ENCODE data around the gene GPC1. TPM values are rescaled to one million over a fixed set of nuclear protein-coding genes. Genes with fewer than 3 reads are reported as not detected.

The GPC1 gene
- total RNA-seq, 1 donor from 2014 or later: 14.2 TPM

DNA sequence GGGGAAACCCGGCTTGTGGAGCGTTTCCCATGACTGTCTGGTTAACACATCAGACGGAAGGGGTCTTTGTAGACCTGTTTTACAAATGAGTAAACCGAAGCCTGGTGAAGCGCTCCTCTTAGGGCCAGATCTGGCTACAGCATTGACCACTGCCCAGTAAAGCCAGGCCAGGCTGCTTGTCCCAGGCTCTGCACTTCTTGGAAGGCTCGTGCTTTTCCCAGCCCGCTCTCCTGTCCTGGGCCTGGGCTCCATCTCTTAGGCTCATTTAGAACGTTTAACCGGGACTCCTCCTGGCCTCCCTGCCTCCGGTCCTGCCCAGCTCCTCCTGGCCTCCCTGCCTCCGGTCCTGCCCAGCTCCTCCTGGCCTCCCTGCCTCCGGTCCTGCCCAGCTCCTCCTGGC, 4.8 kb downstream of the GPC1 start:
- no peak overlapping the region for H3K4me2 ChIP-seq
- peaks cover 64% of the 10 kb centered on the region for H3K79me2 ChIP-seq (ENCODE audit: low read depth)
- H3K27ac ChIP-seq: no peak overlapping the region
- no peaks in the 10 kb centered on the region for H3K9me3 ChIP-seq (ENCODE audit: low read depth)
- peaks cover 17% of the 10 kb centered on the region for H3K27me3 ChIP-seq
- no peaks in the 10 kb centered on the region for H3K9me3 Mint-ChIP-seq
- peaks cover 9% of the 10 kb centered on the region for H3K27me3 Mint-ChIP-seq (ENCODE audit: insufficient read depth, low read depth)
- H2AFZ ChIP-seq (replicated peaks): no peak overlapping the region
- no peak for DNase-seq (ENCODE audit: low spot score)
- TF ChIP-seq EZH2 (IDR thresholded peaks at IDR 0.05): no peak
- no peak overlapping the region for H3K4me3 ChIP-seq
- H3K36me3 Mint-ChIP-seq: no peaks in the 10 kb centered on the region
- H3K4me1 Mint-ChIP-seq: peaks cover 10% of the 10 kb centered on the region
- H3K36me3 ChIP-seq: no peaks in the 10 kb centered on the region
- H3K4me1 ChIP-seq: peaks cover 9% of the 10 kb centered on the region
- no peak overlapping the region for H3K4me3 Mint-ChIP-seq
- H4K20me1 ChIP-seq (ENCODE audit: low read depth): peaks cover 75% of the 10 kb centered on the region
- H3K27ac Mint-ChIP-seq: no peak overlapping the region
- no peak overlapping the region for H3K9ac ChIP-seq
- H3F3A ChIP-seq (ENCODE audit: low read depth): no peaks in the 10 kb centered on the region

DNA sequence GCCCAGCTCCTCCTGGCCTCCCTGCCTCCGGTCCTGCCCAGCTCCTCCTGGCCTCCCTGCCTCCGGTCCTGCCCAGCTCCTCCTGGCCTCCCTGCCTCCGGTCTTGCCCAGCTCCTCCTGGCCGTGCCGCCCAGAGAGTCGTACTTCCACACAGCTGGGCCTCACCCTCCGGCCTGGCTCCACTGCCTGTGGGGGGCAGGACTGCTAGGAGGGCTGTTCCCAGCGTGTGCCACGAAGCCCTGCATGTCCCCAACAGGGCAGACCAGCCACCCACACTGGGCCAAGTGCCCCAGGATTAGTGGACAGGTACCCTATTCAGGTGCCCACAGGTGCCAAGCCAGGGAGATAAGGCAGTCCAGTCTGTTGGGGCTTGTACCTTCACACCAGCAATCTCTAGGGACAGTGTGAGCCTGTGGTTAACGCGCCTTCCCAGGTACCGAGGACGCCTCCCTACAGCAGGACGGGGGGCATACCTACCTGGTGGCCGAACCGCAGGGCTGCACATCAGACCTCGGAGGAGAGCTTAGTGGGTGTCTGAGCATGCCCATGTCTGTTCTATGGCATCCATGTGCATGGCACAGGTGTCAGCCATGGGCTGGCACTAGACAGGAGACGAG, 5.3 kb downstream of the GPC1 start:
- H3K4me1 ChIP-seq: peaks cover 9% of the 10 kb centered on the region
- no peaks in the 10 kb centered on the region for H3K9me3 Mint-ChIP-seq
- no peaks in the 10 kb centered on the region for H3K36me3 ChIP-seq

DNA sequence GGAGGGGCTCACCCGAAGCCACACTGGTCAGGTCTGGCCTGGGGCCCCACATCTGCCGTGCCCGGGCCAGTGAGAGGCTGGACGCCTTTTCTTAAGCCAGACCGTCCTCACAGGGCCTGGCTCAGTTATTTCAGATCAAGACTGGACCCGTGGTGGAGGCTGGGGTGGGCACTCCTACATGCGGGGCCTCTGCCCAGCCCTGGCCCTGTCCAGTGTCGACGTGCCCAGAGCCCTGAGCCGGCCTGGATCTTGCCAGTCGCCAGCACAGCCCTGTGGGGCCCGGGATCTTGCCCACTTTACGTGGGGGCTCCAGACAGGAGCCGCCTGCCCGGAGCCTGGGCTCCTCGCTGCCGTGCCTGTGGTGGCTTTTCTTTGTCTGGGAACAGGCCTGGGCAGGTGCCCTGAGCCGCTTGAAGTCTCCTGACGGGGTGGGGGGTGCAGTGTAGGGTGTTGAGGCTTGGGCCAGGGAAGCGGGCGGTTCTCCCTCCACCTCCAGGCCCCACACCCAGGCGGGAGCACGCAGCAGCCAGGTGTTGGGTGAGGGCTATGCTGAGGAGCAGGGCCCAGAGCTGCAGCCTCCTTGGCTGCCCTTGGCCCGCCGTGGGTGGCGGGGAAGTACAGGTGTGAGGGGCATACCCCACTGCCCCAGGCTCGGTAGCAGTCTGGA, 6.0 kb downstream of the GPC1 start:
- Histone ChIP-seq H3K4me1 (peaks cover 7% of the 10 kb centered on the region), H2AFZ (replicated peaks) (no peak overlapping the region), H3K4me2 (no peak overlapping the region), H3K4me3 (no peak overlapping the region), H3K9me3 (ENCODE audit: low read depth) (no peaks in the 10 kb centered on the region), H3K79me2 (ENCODE audit: low read depth) (peaks cover 56% of the 10 kb centered on the region), H3F3A (ENCODE audit: low read depth) (no peaks in the 10 kb centered on the region), H3K9ac (no peak overlapping the region), H3K27ac (no peak overlapping the region), H4K20me1 (ENCODE audit: low read depth) (peaks cover 85% of the 10 kb centered on the region), H3K27me3 (peaks cover 13% of the 10 kb centered on the region), H3K36me3 (no peaks in the 10 kb centered on the region)
- Mint-ChIP-seq H3K36me3 (peaks cover 2% of the 10 kb centered on the region), H3K27ac (no peak overlapping the region), H3K27me3 (ENCODE audit: insufficient read depth, low read depth) (peaks cover 9% of the 10 kb centered on the region), H3K4me1 (peaks cover 10% of the 10 kb centered on the region), H3K9me3 (no peaks in the 10 kb centered on the region), H3K4me3 (no peak overlapping the region)
- no peak for DNase-seq (ENCODE audit: low spot score)
- TF ChIP-seq, protein P1, sequence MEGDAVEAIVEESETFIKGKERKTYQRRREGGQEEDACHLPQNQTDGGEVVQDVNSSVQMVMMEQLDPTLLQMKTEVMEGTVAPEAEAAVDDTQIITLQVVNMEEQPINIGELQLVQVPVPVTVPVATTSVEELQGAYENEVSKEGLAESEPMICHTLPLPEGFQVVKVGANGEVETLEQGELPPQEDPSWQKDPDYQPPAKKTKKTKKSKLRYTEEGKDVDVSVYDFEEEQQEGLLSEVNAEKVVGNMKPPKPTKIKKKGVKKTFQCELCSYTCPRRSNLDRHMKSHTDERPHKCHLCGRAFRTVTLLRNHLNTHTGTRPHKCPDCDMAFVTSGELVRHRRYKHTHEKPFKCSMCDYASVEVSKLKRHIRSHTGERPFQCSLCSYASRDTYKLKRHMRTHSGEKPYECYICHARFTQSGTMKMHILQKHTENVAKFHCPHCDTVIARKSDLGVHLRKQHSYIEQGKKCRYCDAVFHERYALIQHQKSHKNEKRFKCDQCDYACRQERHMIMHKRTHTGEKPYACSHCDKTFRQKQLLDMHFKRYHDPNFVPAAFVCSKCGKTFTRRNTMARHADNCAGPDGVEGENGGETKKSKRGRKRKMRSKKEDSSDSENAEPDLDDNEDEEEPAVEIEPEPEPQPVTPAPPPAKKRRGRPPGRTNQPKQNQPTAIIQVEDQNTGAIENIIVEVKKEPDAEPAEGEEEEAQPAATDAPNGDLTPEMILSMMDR (IDR thresholded peaks at IDR 0.05): no peak
- no peak for TF ChIP-seq EZH2phosphoT487 (IDR thresholded peaks at IDR 0.05)
- no peak for TF ChIP-seq EZH2 (IDR thresholded peaks at IDR 0.05)

More for the DNA sequence above, 5.3 kb downstream of the GPC1 start:
- no peak for DNase-seq (ENCODE audit: low spot score)
- no peak overlapping the region for H3K4me3 Mint-ChIP-seq
- Histone ChIP-seq H3K9me3 (ENCODE audit: low read depth) (no peaks in the 10 kb centered on the region), H3K9ac (no peak overlapping the region), H3K4me3 (no peak overlapping the region), H3K27me3 (peaks cover 17% of the 10 kb centered on the region), H3K79me2 (ENCODE audit: low read depth) (peaks cover 63% of the 10 kb centered on the region), H2AFZ (replicated peaks) (no peak overlapping the region), H3K27ac (no peak overlapping the region), H3F3A (ENCODE audit: low read depth) (no peaks in the 10 kb centered on the region), H3K4me2 (no peak overlapping the region), H4K20me1 (ENCODE audit: low read depth) (peaks cover 81% of the 10 kb centered on the region)
- H3K36me3 Mint-ChIP-seq: peaks cover under 1% of the 10 kb centered on the region
- TF ChIP-seq EZH2phosphoT487 (IDR thresholded peaks at IDR 0.05): no peak
- TF ChIP-seq, protein P1 (IDR thresholded peaks at IDR 0.05): no peak
- no peak for TF ChIP-seq EZH2 (IDR thresholded peaks at IDR 0.05)
- peaks cover 10% of the 10 kb centered on the region for H3K4me1 Mint-ChIP-seq
- H3K27me3 Mint-ChIP-seq (ENCODE audit: insufficient read depth, low read depth): peaks cover 9% of the 10 kb centered on the region
- H3K27ac Mint-ChIP-seq: no peak overlapping the region

DNA sequence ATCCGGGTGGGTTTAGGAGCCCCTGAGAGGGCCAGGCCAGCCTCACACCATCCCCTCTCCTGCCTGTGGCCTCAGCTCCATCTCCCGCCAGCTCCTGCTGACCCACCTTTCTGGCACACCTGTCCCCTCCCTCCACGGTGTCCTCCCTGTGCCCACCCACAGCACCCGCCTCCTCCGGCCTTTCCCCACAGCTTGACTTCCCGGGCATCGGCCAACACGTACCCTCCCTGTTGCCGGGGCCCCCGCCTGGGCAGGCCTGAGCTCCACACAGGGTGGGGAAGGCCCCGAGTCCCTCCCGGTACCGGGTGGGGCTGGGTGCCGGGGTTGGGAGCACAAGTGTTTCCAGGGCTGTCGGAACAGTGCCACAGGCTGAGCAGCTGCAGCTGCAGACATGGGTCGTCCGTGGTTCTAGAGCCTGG, 6.5 kb downstream of the GPC1 start:
- Histone ChIP-seq H3K36me3 (no peaks in the 10 kb centered on the region), H3F3A (ENCODE audit: low read depth) (no peaks in the 10 kb centered on the region), H3K4me3 (no peak overlapping the region), H3K9ac (no peak overlapping the region), H3K9me3 (ENCODE audit: low read depth) (no peaks in the 10 kb centered on the region), H3K4me1 (peaks cover 1% of the 10 kb centered on the region), H4K20me1 (ENCODE audit: low read depth) (peaks cover 85% of the 10 kb centered on the region), H3K27me3 (peaks cover 7% of the 10 kb centered on the region), H2AFZ (replicated peaks) (no peak overlapping the region), H3K27ac (no peak overlapping the region), H3K79me2 (ENCODE audit: low read depth) (peaks cover 51% of the 10 kb centered on the region), H3K4me2 (no peak overlapping the region)
- Mint-ChIP-seq H3K4me1 (peaks cover 12% of the 10 kb centered on the region), H3K27ac (no peak overlapping the region), H3K36me3 (peaks cover 2% of the 10 kb centered on the region), H3K9me3 (no peaks in the 10 kb centered on the region), H3K4me3 (no peak overlapping the region), H3K27me3 (ENCODE audit: insufficient read depth, low read depth) (peaks cover 9% of the 10 kb centered on the region)
- TF ChIP-seq EZH2 (IDR thresholded peaks at IDR 0.05): no peak
- TF ChIP-seq, protein P1 (IDR thresholded peaks at IDR 0.05): no peak
- no peak for DNase-seq (ENCODE audit: low spot score)

All from neural progenitor cell (in vitro differentiated cells).